SK-N-SH treated with all-trans-retinoic acid at 6 μM for 48 hours (cell line): ENCODE data around the gene CRP.

Experiments used
- ATAC-seq: fragments of 200-7000 bp; cut with Tn5 transposase; 3 replicates; pipeline ENCODE4 v1.9.1; 2020; ENCODE audit warnings: mild to moderate bottlenecking, moderate library complexity
- BACH2 ChIP-seq: fragments of 250-450 bp; sonication (Bioruptor Pico); IDR thresholded peaks from 2 replicates; pipeline ENCODE4 v1.9.0; 2021; ENCODE audit warnings: mild to moderate bottlenecking, borderline replicate concordance
- CSRNP3 ChIP-seq: fragments of 250-450 bp; sonication (Bioruptor Pico); IDR thresholded peaks from 2 replicates; pipeline ENCODE4 v1.5.1; 2021; ENCODE audit warnings: mild to moderate bottlenecking, moderate library complexity
- ESRRG ChIP-seq: fragments of 250-450 bp; sonication (Bioruptor Pico); IDR thresholded peaks from 2 replicates; pipeline ENCODE4 v1.6.1; 2021; ENCODE audit warnings: mild to moderate bottlenecking
- GLIS3 ChIP-seq: fragments of 250-450 bp; sonication (Bioruptor Pico); IDR thresholded peaks from 2 replicates; pipeline ENCODE4 v1.5.0; 2020; ENCODE audit warnings: mild to moderate bottlenecking, moderate library complexity
- ISL1 ChIP-seq: fragments of 250-450 bp; sonication (Bioruptor Pico); IDR thresholded peaks from 2 replicates; pipeline ENCODE4 v2.1.2; 2022; ENCODE audit warnings: mild to moderate bottlenecking, moderate library complexity
- OSR1 ChIP-seq: fragments of 250-450 bp; sonication (Bioruptor Pico); IDR thresholded peaks from 2 replicates; pipeline ENCODE4 v1.8.0; 2022; ENCODE audit warnings: moderate library complexity, mild to moderate bottlenecking, inconsistent platforms
- PATZ1 ChIP-seq: fragments of 250-450 bp; sonication (Bioruptor Pico); IDR thresholded peaks from 2 replicates; pipeline ENCODE4 v1.8.0; 2020; ENCODE audit warnings: mild to moderate bottlenecking, moderate library complexity, borderline replicate concordance
- PPARA ChIP-seq: fragments of 250-450 bp; sonication (Bioruptor Pico); IDR thresholded peaks from 2 replicates; pipeline ENCODE4 v1.5.0; 2020; ENCODE audit warnings: mild to moderate bottlenecking, borderline replicate concordance
- RARB ChIP-seq: fragments of 250-450 bp; sonication (Bioruptor Pico); IDR thresholded peaks from 2 replicates; pipeline ENCODE4 v1.8.0; 2021; ENCODE audit warnings: mild to moderate bottlenecking, moderate library complexity
- SNAI2 ChIP-seq: fragments of 250-450 bp; sonication (Bioruptor Pico); IDR thresholded peaks from 2 replicates; pipeline ENCODE4 v1.5.0; 2020; ENCODE audit warnings: mild to moderate bottlenecking, moderate library complexity
- TCF4 ChIP-seq: fragments of 250-450 bp; sonication (Bioruptor Pico); IDR thresholded peaks from 2 replicates; pipeline ENCODE4 v1.8.0; 2021; ENCODE audit warnings: mild to moderate bottlenecking, moderate library complexity, borderline replicate concordance
- TOX ChIP-seq: fragments of 250-450 bp; sonication (Bioruptor Pico); IDR thresholded peaks from 2 replicates; pipeline ENCODE4 v1.8.0; 2021; ENCODE audit warnings: mild to moderate bottlenecking, moderate library complexity, borderline replicate concordance
- ZC3H10 ChIP-seq: fragments of 250-450 bp; sonication (Bioruptor Pico); IDR thresholded peaks from 2 replicates; pipeline ENCODE4 v1.5.1; 2021; ENCODE audit warnings: mild to moderate bottlenecking, moderate library complexity
- ZFP3 ChIP-seq: fragments of 250-450 bp; sonication (Bioruptor Pico); IDR thresholded peaks from 2 replicates; pipeline ENCODE4 v1.5.0; 2020; ENCODE audit warnings: mild to moderate bottlenecking, moderate library complexity
- ZFP30 ChIP-seq: fragments of 450-650 bp; formaldehyde crosslinking; IDR thresholded peaks from 2 replicates; pipeline ENCODE4 v1.5.0; 2022; ENCODE audit warnings: mild to moderate bottlenecking, moderate library complexity
- ZNF70 ChIP-seq: fragments of 450-650 bp; formaldehyde crosslinking; IDR thresholded peaks from 2 replicates; pipeline ENCODE4 v1.5.0; 2020; ENCODE audit warnings: mild to moderate bottlenecking, moderate library complexity
- TF ChIP-seq, protein P1 (sequence below): fragments of 250-450 bp; sonication (Bioruptor Pico); IDR thresholded peaks from 2 replicates; pipeline ENCODE4 v1.5.0; 2020; ENCODE audit warnings: mild to moderate bottlenecking, moderate library complexity
- TF ChIP-seq, protein P2 (sequence below): fragments of 250-450 bp; sonication (Bioruptor Pico); IDR thresholded peaks from 2 replicates; pipeline ENCODE4 v1.8.0; 2021; ENCODE audit warnings: low read depth, mild to moderate bottlenecking, moderate library complexity, borderline replicate concordance
- TF ChIP-seq, protein P3 (sequence below): fragments of 250-450 bp; sonication (Bioruptor Pico); IDR thresholded peaks from 2 replicates; pipeline ENCODE4 v1.5.1; 2020; ENCODE audit warnings: low read depth, mild to moderate bottlenecking, moderate library complexity

Gene CRP

GRCh38 chr1:159750621-159751020 lies 36.2 kb upstream of the CRP start (continued):
- TF ChIP-seq CSRNP3, result no peak

GRCh38 chr1:159749630-159750029 lies 35.2 kb upstream of the CRP start:
- no peak for ATAC-seq
- TF ChIP-seq, protein P1, sequence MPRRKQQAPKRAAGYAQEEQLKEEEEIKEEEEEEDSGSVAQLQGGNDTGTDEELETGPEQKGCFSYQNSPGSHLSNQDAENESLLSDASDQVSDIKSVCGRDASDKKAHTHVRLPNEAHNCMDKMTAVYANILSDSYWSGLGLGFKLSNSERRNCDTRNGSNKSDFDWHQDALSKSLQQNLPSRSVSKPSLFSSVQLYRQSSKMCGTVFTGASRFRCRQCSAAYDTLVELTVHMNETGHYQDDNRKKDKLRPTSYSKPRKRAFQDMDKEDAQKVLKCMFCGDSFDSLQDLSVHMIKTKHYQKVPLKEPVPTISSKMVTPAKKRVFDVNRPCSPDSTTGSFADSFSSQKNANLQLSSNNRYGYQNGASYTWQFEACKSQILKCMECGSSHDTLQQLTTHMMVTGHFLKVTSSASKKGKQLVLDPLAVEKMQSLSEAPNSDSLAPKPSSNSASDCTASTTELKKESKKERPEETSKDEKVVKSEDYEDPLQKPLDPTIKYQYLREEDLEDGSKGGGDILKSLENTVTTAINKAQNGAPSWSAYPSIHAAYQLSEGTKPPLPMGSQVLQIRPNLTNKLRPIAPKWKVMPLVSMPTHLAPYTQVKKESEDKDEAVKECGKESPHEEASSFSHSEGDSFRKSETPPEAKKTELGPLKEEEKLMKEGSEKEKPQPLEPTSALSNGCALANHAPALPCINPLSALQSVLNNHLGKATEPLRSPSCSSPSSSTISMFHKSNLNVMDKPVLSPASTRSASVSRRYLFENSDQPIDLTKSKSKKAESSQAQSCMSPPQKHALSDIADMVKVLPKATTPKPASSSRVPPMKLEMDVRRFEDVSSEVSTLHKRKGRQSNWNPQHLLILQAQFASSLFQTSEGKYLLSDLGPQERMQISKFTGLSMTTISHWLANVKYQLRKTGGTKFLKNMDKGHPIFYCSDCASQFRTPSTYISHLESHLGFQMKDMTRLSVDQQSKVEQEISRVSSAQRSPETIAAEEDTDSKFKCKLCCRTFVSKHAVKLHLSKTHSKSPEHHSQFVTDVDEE (CRISPR knock-in tag), result no peak
- TF ChIP-seq RARB, result no peak
- no peak for TF ChIP-seq ZC3H10 (CRISPR knock-in tag)
- TF ChIP-seq ESRRG (CRISPR knock-in tag), result no peak
- no peak for TF ChIP-seq ISL1 (CRISPR knock-in tag)
- TF ChIP-seq OSR1, result no peak
- TF ChIP-seq, protein P2, sequence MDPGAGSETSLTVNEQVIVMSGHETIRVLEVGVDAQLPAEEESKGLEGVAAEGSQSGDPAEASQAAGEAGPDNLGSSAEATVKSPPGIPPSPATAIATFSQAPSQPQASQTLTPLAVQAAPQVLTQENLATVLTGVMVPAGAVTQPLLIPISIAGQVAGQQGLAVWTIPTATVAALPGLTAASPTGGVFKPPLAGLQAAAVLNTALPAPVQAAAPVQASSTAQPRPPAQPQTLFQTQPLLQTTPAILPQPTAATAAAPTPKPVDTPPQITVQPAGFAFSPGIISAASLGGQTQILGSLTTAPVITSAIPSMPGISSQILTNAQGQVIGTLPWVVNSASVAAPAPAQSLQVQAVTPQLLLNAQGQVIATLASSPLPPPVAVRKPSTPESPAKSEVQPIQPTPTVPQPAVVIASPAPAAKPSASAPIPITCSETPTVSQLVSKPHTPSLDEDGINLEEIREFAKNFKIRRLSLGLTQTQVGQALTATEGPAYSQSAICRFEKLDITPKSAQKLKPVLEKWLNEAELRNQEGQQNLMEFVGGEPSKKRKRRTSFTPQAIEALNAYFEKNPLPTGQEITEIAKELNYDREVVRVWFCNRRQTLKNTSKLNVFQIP (CRISPR knock-in tag), result no peak
- no peak for TF ChIP-seq PPARA (CRISPR knock-in tag)
- TF ChIP-seq CSRNP3, result no peak
- no peak for TF ChIP-seq PATZ1 (CRISPR knock-in tag)

- ATAC-seq, result no peak
- TF ChIP-seq PPARA (CRISPR knock-in tag), result no peak
- TF ChIP-seq ZNF70 (CRISPR knock-in tag), result no peak
- TF ChIP-seq ZFP30 (CRISPR knock-in tag), result no peak
- TF ChIP-seq ESRRG (CRISPR knock-in tag), result no peak
These were observed 34.0 kb upstream of the CRP start for GRCh38 chr1:159748370-159748769.

- TF ChIP-seq, protein P3, sequence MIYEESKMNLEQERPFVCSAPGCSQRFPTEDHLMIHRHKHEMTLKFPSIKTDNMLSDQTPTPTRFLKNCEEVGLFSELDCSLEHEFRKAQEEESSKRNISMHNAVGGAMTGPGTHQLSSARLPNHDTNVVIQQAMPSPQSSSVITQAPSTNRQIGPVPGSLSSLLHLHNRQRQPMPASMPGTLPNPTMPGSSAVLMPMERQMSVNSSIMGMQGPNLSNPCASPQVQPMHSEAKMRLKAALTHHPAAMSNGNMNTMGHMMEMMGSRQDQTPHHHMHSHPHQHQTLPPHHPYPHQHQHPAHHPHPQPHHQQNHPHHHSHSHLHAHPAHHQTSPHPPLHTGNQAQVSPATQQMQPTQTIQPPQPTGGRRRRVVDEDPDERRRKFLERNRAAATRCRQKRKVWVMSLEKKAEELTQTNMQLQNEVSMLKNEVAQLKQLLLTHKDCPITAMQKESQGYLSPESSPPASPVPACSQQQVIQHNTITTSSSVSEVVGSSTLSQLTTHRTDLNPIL (CRISPR knock-in tag), result no peak
- TF ChIP-seq ZFP3 (CRISPR knock-in tag) (no peak), CSRNP3 (no peak), GLIS3 (CRISPR knock-in tag) (no peak), ISL1 (CRISPR knock-in tag) (no peak), TCF4 (CRISPR knock-in tag) (no peak), PATZ1 (CRISPR knock-in tag) (no peak), SNAI2 (CRISPR knock-in tag) (no peak), TOX (CRISPR knock-in tag) (no peak), ZNF70 (CRISPR knock-in tag) (no peak), PPARA (CRISPR knock-in tag) (no peak), BACH2 (CRISPR knock-in tag) (no peak), ZC3H10 (CRISPR knock-in tag) (no peak)
- TF ChIP-seq, protein P2 (CRISPR knock-in tag), result no peak
- no peak for ATAC-seq
These were observed 32.3 kb upstream of the CRP start for GRCh38 chr1:159746666-159747065.
